ENCODE results near the gene NUP188.

Gene NUP188

DNA sequence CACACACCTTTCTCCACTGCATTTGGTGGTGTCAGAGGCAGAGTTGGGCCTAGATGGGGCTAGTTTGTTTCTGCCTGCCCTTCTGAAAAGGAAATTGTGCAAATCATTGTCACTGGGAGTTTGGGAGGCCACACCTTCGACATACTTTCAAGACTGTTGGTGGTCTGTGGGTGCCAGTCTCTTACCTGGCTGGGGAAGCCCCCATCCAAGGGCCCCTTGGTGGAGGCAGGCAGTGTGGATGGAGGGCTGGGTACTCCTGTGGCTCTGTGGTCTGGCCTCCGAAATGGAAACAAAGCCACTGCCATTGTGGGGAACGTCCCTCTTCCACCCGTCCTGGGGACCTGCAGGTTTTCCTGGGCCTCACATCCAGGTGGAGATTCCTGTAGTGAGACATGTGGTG lies 37.6 kb upstream of the NUP188 start:
- TF ChIP-seq, protein P1, sequence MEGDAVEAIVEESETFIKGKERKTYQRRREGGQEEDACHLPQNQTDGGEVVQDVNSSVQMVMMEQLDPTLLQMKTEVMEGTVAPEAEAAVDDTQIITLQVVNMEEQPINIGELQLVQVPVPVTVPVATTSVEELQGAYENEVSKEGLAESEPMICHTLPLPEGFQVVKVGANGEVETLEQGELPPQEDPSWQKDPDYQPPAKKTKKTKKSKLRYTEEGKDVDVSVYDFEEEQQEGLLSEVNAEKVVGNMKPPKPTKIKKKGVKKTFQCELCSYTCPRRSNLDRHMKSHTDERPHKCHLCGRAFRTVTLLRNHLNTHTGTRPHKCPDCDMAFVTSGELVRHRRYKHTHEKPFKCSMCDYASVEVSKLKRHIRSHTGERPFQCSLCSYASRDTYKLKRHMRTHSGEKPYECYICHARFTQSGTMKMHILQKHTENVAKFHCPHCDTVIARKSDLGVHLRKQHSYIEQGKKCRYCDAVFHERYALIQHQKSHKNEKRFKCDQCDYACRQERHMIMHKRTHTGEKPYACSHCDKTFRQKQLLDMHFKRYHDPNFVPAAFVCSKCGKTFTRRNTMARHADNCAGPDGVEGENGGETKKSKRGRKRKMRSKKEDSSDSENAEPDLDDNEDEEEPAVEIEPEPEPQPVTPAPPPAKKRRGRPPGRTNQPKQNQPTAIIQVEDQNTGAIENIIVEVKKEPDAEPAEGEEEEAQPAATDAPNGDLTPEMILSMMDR (IDR thresholded peaks at IDR 0.05; ENCODE audit: insufficient read depth, low read depth, low read length, missing control alignments), result no peak
- no peak for DNase-seq (ENCODE audit: low read depth)
- no peak overlapping the region for H3K4me3 ChIP-seq (ENCODE audit: low read length)

GRCh38 chr9:128910906-128911305 lies 36.6 kb upstream of the NUP188 start:
- DNase-seq (ENCODE audit: low read depth), result no peak
- H3K4me3 ChIP-seq (ENCODE audit: low read length), result no peak overlapping the region
- TF ChIP-seq, protein P1 (IDR thresholded peaks at IDR 0.05; ENCODE audit: insufficient read depth, low read depth, low read length, missing control alignments), result no peak

DNA sequence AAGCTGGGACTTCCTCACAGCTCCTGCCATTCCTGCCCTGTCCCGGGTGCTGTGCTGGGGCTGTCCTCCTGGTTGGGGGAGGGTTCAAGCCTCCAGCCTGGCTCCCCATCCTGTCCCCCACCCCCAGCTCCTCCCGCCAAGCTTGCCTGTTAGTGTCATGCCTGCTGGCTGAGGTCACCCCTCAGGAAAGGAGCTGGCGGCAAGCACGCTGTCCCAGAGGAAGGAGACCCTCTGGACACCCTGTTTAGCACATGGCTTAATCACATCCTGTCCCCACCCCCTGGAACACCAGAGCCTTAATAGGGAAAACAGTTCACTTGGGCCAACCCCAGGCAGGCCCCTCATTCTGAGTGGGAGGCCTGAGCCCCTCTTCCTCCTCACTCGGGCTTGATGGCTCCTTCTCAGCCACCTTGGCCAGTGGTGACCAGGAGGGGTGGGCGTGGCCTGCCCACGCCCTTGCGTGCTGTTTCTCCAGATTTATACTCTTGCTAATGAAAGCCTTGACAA lies 35.9 kb upstream of the NUP188 start:
- no peak overlapping the region for H3K4me3 ChIP-seq (ENCODE audit: low read length)
- TF ChIP-seq, protein P1 (IDR thresholded peaks at IDR 0.05; ENCODE audit: insufficient read depth, low read depth, low read length, missing control alignments), result no peak
- DNase-seq (ENCODE audit: low read depth), result peak; percentile 55

- peak overlapping the region; percentile 57 for H3K4me3 ChIP-seq (ENCODE audit: low read length)
- peak; percentile 97 for DNase-seq (ENCODE audit: low read depth)
- TF ChIP-seq, protein P1 (IDR thresholded peaks at IDR 0.05; ENCODE audit: insufficient read depth, low read depth, low read length, missing control alignments), result no peak
Observed at GRCh38 chr9:128912270-128912853, 35.1 kb upstream of the NUP188 start.

- TF ChIP-seq, protein P1 (IDR thresholded peaks at IDR 0.05; ENCODE audit: insufficient read depth, low read depth, low read length, missing control alignments), result no peak
- peak overlapping the region; percentile 57 for H3K4me3 ChIP-seq (ENCODE audit: low read length)
- DNase-seq (ENCODE audit: low read depth), result no peak
Observed at GRCh38 chr9:128913048-128913900, 34.2 kb upstream of the NUP188 start.

DNA sequence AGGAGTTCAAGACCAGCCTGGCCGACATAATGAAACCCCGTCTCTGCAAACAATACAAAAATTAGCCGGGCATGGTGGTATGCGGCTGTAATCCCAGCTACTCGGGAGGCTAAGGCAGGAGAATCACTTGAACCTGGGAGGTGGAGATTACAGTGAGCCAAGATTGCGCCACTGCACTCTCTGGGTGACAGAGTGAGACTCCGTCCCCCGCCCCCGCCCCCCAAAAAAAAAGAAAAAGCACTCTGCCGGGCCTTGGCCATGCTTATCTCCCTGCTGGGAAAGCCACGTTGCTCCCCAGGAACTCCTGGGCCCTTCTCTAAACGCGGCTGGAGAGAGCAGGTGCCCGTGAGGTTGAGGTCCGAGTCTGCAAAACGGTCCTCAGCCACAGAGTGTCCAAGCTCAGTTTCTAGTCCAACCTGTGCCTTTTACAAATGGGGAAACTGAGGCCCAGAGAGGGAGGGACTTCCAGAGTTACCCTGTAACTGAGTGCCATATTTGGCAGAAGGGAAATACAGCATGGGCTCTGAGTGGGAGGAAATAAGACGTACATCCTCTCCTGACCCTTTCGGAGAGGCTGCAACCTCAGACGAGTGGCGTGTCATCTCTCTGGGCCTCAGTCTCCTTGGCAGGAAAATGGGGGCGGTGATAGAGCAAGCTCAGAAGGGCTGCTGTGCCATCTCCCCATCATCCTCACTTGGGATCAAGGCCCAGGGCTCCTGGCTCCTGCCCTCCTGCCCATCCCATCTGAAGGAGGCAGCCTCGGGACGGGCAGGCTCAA lies 33.3 kb upstream of the NUP188 start:
- DNase-seq (ENCODE audit: low read depth), result no peak
- TF ChIP-seq, protein P1 (IDR thresholded peaks at IDR 0.05; ENCODE audit: insufficient read depth, low read depth, low read length, missing control alignments), result no peak

More for the DNA sequence above, 33.3 kb upstream of the NUP188 start:
- peak overlapping the region; percentile 57 for H3K4me3 ChIP-seq (ENCODE audit: low read length)
